ENCODE results near the gene NAV1.
"Not testable (repeated sequence)": the region's sequence is repeated elsewhere in the genome, so short reads cannot be mapped to it uniquely, and the experiment has no call there.

The NAV1 gene

GRCh38 chr1:201504179-201504631 is 34.7 kb upstream of the NAV1 start:
- DNase-seq (ENCODE audit: low read depth, low spot score) = no peak

- no peak for DNase-seq (ENCODE audit: low read depth, low spot score)
These were observed 34.0 kb upstream of the NAV1 start for GRCh38 chr1:201504799-201505502.

- DNase-seq (ENCODE audit: low read depth, low spot score) = no peak
These were observed 33.4 kb upstream of the NAV1 start for GRCh38 chr1:201505503-201505890.

GRCh38 chr1:201506092-201506491 is 32.8 kb upstream of the NAV1 start:
- DNase-seq (ENCODE audit: low read depth, low spot score) = no peak

GRCh38 chr1:201506557-201507359 is 32.2 kb upstream of the NAV1 start, which contains the start of gene CSRP1:
Gene CSRP1 (minus strand): TSS chr1:201507123. CDS start chr1:201496303, 10,820 bp downstream.
- no peak for DNase-seq (ENCODE audit: low read depth, low spot score)

GRCh38 chr1:201507360-201507675 is 31.6 kb upstream of the NAV1 start:
- DNase-seq (ENCODE audit: low read depth, low spot score) = no peak

- no peak for DNase-seq (ENCODE audit: low read depth, low spot score)
These were observed 30.1 kb upstream of the NAV1 start for GRCh38 chr1:201508809-201509208.

- no peak for DNase-seq (ENCODE audit: low read depth, low spot score)
These were observed 29.1 kb upstream of the NAV1 start for GRCh38 chr1:201509601-201510374.

GRCh38 chr1:201510734-201511133 is 28.2 kb upstream of the NAV1 start:
- no peak for DNase-seq (ENCODE audit: low read depth, low spot score)

- DNase-seq (ENCODE audit: low read depth, low spot score) = no peak
These were observed 27.5 kb upstream of the NAV1 start for GRCh38 chr1:201511396-201511940.

GRCh38 chr1:201511941-201512539 is 26.9 kb upstream of the NAV1 start:
- no peak for DNase-seq (ENCODE audit: low read depth, low spot score)

- DNase-seq (ENCODE audit: low read depth, low spot score) = no peak
These were observed 25.3 kb upstream of the NAV1 start for GRCh38 chr1:201513498-201514243.

- DNase-seq (ENCODE audit: low read depth, low spot score) = no peak
These were observed 24.5 kb upstream of the NAV1 start for GRCh38 chr1:201514466-201514865.

GRCh38 chr1:201515062-201515750 is 23.7 kb upstream of the NAV1 start:
- DNase-seq (ENCODE audit: low read depth, low spot score) = no peak

GRCh38 chr1:201515895-201516294 is 23.0 kb upstream of the NAV1 start:
- DNase-seq (ENCODE audit: low read depth, low spot score) = no peak

GRCh38 chr1:201516511-201517127 is 22.3 kb upstream of the NAV1 start:
- no peak for DNase-seq (ENCODE audit: low read depth, low spot score)

- no peak for DNase-seq (ENCODE audit: low read depth, low spot score)
These were observed 21.3 kb upstream of the NAV1 start for GRCh38 chr1:201517631-201518030.

- no peak for DNase-seq (ENCODE audit: low read depth, low spot score)
These were observed 20.9 kb upstream of the NAV1 start for GRCh38 chr1:201518071-201518470.

- DNase-seq (ENCODE audit: low read depth, low spot score) = not testable (repeated sequence)
These were observed 18.8 kb upstream of the NAV1 start for GRCh38 chr1:201520046-201520575.
